HuH-7 (cell line): ENCODE data around the gene DLG2.
"Not testable (repeated sequence)": the region's sequence is repeated elsewhere in the genome, so short reads cannot be mapped to it uniquely, and the experiment has no call there.

Experiments used
- DNase-seq: peaks from one replicate; pipeline ENCODE4 v3.0.0; 2011; ENCODE audit warnings: low spot score

The DLG2 gene

DNA sequence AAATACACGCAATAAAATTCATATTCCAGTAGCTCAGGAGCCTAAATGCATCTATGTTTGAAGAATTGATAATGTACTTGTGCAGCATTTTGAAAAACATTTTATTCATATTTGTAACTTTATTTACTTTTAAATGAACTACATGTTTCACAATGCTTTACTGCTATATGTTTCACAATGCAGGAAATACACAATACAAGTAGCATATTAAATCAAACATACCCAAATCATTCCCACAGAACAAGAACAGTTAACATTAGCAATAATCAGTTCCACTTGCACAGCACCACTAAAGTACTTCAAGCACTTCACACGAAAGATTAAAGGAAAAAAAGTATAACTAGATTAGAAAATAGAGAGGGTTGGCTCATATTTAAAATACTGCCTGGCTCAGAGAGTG is 1997.4 kb downstream of the DLG2 start:
- DNase-seq, result no peak

DNA sequence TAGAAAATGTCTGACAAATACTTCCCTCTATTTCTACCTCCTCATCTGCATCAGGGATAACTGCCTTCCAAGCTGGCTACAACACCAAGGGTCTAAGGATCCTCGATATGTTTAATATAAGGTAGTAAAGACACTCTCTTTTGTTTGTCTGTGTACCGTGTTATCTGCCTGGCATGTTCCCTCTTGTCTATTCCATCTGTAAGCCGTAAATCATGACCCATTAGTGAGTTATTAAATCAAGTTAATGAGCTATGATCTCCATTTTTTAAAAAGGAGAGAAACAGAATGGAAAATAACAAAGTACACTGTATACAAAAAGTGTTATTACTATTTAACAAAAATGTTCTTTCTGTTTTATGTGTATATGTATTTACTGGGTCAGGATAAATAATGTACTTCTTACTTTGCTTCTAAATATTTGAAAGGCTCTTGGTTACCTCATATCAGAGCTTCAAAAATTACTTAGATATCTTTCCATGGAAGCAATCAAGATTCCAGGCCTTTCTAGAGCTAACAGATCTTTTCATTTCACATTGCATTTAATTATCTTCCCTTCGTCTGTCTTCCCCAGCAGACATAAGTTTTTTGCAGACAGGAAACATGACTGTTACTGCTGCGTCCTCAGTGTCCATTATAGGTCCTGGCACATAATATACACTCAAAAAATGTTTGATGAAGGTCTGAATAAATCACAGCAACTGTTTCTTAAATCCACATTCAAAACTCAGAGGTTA is 1998.4 kb downstream of the DLG2 start:
- no peak for DNase-seq

DNA sequence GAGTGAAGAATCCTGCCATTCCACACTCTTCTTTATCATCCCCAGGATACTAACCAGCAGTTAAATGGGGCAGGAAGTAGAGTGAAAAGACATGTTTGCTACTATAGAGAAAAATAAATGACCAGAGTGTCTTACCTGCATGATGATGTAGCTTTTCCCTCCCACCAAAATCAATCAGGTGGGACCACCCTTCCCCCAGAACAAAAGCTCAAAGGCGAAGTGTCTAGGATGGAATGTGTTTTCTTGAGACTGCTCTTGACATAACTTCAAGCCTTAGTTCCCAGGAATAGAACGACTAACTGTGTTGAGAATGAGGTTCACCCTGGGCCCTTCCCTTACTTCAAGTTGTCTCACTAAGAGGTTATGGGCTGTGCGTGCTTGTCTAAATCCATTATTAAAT is 2001.8 kb downstream of the DLG2 start:
- DNase-seq, result no peak

DNA sequence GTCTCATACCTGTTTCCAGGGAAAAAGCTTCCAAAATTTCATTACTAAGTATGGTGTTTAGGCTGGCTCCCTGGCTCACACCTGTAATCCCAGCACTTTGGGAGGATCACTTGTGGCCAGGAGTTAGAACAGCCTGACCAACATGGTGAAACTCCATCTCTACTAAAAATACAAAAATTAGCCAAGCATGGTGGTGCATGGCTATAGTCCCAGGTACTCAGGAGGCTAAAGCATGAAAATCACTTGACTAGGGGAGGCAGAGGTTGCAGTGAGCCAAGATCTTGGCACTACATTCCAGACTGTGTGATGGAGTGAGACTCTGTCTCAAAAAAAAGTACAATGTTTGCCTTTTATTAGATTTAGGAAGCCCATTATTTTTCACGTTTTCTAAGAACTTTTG is 2009.5 kb downstream of the DLG2 start:
- DNase-seq, result no peak

DNA sequence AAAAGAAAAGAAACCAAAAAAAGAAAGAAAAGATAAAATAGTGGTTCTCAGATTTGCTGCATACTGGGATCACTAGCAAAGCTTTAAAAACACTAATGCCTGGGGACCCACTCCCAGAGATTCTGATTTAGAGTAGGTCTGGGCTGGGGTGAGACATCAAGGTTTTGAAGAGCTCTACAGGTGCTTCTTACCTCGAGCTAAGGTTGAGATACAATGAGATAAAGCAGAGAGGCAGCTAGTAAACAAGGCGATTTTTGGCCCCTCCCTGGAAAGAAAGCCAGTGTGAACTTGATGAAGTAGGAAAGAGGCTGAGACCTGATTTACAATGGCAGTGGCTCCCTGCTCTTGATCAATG is 2013.4 kb downstream of the DLG2 start:
- DNase-seq, result no peak

DNA sequence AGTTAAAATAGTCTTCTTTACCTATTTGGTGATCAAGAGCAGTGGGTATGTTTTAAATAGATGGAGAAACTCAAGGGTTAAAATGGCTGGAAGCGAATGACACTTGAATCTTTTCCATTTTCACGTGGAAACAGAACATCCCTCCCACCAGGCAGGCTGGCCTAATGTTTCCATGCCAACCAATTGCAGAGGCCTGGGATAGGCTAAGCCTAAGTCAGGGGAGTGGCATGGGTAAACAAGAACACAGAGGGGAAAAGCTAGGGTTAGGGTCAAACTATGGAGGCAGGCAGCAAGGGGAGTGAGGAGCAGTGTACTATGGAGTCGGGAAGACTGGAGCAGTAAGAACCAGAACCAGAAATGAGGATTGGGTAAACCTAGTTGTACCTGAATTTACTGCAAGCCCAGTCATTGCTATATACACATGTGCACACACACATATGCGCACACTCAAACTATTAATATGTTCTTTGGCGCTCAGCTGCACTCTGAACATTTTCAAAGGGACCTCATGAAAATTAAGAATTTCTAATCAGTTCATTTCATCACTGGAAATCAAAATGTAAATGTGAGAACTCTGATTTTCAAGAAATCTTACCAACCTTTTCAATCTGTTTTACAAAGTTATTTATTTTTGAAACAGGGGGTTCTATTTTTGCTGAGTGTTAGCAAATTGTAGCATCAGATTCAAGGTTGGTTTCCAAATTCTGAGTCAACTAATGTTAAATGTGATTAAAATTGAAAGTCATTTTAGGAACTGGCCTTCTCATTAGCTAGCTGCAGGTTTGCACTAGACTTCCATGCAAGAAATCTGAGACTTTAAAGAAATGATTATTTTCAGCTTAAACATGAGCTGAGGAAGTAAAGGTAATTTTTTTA is 2014.0 kb downstream of the DLG2 start:
- DNase-seq, result no peak

DNA sequence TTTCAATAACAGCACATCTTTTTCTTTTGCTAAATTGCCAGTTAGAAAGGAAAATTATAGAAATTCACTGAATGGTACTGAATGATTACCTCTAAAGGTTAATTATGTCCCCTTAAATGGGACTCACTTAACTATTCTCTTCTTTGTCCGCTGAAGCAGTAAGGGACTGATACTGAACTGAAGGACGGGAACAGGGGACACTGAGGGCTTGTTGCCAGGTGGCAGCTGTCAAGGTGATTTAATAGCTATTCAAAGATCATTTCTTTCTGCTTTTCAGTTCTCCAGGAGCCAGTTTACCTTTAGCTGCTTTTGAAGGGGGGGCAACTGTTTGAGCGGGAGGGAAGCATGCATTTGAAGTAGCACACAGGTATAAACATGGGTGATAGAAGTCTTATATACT is 2015.5 kb downstream of the DLG2 start:
- DNase-seq, result no peak

DNA sequence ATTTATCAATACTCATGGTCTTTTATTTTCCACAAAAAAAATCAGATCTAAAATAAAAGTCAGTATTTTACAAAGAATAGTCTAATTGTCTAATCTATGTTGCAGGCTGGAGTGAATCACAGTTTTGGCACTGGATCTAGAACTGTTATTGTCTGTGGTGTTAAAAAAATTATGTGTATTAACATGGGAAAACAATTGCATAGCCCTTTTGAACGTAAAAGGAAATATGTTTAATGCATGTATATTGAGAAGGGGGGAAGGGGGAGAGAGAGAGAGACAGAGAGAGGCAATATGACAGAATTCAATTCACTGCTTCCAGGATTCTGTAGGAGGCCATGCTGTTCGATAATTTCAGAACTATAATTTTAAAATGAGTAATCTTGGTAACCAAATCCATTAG is 2016.1 kb downstream of the DLG2 start:
- DNase-seq, result no peak

DNA sequence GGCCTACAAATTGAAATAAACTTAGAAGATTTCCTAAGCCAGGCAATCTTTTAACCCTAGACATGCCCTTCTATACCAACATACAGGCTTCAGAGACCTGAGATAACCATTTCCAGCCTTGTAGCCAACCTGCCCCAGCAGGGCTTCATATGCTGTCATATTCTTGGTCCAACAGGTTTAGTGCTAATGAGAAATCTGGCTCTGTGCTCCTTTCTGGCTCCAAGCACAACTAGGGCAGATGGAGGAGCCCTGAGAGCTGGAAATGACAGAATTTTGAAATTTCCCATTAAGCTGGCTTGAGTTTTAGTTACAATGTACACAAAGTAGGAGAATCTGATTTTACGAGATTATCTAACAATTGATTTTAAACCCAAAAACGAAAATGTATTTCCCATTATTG is 2018.0 kb downstream of the DLG2 start:
- no peak for DNase-seq

DNA sequence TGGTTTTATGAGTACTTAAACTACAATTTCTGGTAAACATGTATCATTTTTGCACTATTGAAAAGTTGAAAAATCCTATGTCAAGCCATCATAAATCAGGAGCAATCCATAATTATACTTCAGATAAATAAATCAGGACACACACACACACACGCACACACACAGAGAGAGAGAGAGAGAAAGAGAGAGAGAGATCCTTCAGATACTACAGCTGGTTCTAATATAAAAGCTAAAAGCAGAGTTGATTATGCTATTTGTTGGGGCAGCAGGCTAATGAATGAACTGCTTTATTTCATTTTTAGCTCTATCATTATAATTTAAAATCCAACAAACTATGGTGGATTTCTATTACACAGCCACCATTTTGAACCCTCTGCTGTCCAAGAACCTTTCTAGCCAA is 2018.6 kb downstream of the DLG2 start:
- no peak for DNase-seq

DNA sequence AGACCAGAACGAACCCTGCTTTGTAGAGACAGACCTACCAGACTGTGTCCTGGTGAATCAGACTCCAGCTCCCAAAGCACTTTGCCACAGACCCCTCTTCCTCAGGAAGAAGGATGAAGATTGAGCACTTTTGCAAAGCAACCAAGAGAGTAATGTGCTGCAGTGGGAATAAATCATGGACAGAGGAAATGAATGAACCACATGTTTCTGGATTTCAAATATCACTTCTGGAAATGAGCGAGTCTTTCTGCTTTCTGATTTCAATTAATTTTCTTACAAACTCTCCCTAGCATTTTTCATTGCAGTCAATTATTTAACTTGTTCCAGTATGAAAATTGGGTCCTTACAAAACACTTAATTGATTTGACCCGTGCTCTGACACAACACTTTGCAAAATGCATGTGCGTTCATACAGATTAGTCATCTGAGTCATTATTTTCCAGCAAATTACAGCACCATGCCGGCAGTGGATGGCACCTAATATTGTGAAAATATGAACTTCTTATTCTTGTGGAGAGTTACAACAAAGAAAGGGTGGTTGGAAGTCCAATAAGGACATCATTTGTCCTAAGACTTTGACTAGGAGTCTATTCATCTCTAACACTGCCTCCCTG is 2025.1 kb downstream of the DLG2 start:
- DNase-seq, result no peak

DNA sequence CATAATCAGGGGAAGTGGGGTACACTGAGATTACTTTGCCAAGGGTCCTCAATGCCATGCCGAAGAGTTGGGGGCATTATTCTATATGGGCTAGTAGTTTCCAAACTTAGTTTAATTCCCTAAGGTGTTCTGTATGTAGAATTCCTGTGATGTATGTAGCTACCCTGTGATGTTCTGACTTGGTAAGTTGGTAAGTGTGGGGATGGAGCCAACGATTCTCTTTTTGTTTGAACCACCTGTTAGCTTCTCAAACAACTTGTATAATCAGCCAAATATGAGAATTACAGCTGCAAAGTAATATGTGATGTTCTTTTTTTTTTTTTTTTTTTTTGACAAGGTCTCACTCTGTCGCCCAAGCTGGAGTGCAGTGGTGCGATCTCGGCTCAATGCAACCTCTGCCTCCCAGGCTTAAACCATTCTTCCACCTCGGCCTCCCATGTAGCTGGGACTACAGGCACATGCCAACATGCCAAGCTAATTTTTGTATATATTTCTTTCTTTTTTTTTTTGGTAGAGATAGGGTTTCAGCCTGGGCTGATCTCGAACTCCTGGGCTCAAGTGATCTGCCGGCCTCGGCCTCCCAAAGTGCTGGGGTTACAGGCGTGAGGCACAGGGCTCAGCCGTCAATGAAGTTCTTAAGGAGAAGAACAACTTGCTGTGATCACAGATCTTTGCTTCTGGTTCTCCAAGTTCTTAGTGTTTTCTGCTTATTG is 2025.8 kb downstream of the DLG2 start:
- DNase-seq, result no peak

DNA sequence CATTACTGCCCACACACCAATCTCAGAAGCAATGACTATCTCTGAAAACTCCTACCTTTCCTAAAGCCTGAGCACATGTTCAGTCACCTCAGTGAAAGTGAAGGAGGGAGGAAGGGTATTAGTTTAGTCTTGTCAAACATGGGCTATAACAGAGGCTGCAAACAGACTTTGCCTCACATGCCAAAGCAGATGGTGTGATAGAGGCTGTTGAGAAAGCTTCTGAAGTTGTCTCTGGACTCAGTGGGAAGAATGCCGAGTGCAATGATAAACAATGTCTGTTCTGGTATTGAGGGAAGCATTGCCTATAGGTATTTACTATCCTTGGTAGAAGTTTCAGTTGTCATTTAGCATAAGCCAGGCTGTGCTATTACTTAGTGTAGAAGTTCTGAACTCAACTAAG is 2026.5 kb downstream of the DLG2 start:
- DNase-seq, result no peak

DNA sequence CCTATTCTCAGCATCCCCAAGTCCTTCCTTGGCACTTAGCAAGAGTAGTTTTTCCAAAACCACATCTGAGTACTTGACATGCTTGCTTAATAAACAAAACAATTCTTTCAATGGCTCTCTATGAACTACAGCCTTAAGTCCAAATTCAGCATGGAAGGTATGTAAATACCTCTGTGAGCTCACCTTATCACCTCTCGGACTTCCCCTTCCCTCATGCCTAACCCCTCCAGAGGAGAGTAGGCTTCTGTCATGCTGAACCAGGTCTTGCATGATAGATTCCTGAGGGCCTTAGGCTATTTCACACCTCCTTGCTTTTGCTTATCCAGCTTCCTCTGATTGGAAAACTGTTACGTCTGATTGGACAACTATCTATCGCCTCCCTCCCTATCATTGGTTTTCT is 2028.1 kb downstream of the DLG2 start:
- DNase-seq, result no peak

DNA sequence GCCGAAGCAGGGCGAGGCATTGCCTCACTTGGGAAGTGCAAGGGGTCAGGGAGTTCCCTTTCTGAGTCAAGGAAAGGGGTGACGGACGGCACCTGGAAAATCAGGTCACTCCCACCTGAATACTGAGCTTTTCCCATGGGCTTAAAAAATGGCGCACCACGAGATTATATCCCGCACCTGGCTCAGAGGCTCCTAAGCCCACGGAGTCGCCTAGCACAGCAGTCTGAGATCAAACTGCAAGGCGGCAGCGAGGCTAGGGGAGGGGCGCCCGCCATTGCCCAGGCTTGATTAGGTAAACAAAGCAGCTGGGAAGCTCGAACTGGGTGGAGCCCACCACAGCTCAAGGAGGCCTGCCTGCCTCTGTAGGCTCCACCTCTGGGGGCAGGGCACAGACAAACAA is 2039.3 kb downstream of the DLG2 start:
- DNase-seq, result not testable (repeated sequence)

DNA sequence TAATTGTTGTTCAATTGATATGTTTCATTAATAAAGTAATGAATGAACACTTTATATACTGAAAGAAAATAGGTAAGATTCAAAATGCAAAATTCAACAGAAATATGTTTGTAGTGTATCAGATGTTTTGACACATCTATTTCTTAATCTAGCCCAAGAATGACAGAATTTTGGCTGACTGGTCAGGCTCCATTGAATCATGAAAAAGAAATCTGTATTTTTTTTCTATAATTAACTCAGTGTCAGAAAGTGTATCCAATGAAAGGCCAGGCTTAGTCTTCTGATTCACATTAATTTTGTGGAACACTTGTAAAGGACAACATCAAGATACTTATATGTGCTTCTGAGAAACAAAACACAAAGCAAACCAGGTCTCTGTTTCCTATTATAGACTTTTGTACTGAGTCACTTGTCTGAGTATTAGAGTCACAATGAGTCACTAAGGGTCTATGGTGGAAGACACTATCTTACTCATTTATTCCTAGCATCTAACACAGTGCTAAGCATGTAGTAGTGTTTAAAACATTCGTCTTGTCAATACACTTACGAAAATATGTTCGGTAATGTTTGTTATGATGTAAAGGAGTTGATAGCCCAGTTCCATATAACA is 2043.3 kb downstream of the DLG2 start:
- no peak for DNase-seq

DNA sequence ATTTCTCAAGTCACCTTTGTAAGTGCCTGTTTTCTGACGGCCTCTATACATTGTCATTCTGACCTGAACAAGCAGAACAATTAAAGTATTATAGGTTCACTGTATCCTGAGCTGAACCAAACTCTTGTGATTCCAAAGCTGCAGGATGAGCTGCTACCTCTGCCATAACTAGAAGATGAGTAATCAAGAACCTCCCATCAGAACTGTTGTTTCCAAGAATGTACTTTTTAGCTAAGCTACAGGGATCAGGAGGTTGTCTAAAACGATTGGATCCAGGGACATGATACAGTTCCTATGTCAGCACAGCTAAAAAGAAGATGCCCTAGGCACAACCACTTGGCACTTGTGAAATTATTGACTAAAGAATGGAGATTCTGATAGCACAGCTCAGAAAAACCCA is 2052.6 kb downstream of the DLG2 start:
- no peak for DNase-seq

DNA sequence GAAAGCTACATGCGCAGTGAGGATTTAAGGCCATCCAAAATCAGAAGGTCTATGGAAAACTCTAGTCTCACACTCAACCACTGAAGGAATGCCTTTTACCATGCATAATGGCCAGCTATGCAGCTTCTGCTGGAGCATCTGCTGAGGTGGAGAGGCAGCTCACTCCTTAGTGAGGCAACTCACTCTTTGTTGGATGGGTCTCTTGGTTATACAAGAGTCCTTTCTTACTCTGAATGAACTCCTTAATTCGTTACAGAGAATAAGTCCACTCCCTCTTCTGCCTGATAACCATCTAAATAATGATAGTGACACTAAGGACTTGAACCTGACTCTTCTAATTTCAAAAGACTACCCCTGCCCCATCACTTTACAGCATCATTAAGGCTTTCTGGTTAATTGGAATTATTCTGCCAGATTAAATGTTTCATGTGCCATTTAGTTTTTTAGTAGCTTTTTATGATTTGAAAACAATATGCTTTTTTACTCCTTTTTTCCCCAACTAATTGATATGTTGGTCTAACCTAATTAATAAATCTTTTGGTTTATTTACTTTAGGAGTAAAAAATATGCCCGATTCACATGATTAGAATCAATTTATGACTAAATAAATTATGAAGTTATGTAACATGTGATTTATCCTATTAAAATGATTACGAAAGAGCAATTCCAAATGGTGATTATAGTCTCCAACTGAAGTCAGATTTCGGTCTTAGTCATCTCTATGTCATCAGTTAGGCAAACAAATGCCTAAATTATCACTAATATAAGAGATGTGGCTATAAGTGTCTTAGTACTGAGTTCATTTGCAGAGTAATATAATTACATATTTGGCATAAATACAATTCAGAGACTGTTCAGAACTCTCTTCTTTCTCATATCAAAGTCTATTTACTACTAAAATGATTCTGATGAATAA is 2054.3 kb downstream of the DLG2 start:
- DNase-seq, result no peak

DNA sequence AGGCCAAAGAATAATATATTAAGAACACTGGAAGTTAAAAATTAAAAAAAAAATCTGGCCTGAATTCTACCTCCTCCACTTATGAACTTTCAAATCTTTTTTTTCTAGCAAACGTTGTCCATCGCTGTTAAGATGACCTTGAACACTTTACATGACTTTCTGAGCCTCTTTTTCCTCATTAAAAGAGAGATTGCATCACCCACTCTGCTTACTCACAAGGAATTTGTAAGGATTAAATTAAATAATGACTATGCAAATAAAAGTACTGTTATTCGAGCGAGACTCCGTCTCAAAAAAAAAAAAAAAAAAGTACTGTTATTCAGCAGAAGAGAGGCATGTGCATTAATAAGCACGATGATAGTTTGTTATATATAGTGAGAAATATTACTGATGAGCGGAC is 2055.8 kb downstream of the DLG2 start:
- no peak for DNase-seq

DNA sequence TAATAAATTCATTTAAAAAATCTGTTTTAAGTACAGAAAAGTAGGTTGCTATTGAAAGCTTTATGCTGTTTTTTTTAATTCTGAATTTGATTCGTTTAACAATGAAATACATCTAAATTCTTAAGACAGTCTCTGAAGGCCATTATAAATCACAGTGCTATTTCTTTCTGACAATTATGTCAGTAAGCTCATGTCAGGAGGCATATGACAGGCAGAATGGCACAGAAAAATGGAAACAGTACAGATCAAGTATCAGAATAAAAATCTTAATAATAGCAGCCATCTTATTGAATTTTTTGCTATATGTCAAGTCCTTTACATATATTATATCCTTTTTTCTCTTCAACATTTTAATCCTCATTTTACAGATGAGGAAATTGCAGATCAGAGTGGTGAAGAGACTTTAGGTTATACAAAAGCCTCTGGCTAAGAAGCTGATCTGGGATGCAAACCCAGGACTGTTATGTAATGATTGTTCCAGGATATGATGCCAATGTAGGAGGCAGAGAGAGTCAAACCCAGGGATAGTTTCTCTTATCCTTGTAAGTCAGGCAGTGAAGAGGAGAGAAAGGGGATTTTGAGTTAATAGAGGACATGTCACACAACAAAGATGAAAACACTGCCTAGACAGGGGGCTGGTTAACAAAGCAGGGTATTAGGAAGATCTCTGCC is 2057.9 kb downstream of the DLG2 start:
- no peak for DNase-seq

DNA sequence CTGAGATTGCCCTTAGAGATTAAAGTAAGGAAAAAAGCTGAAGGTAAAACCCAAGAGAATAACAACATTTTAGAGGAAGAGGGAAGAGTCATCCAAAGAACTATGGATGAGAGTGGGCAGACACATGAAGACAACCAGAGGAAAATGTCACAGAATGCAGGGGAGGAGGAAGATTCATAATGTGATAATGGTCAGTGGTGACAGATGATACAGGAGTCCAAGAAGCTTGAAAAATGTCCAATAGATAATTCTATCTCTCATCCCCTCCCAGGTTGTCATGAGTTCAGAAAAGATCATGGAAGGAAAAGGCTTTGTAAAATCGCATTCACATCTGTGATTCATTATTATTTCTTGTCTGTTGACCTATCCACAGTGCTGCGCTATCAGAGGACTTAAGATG is 2058.6 kb downstream of the DLG2 start:
- DNase-seq, result no peak
